Spleen (tissue), 11 donors: ENCODE measurements around the gene ZNF277. TPM values are rescaled to one million over a fixed set of nuclear protein-coding genes. Genes with fewer than 3 reads are reported as not detected.
A peak's percentile ranks its signal among the peaks of the same experiment; 100 is the strongest.

Experiments
- DNase-seq: peaks from one replicate; pipeline ENCODE4 v3.0.0-alpha.2; 2020
- H3K27ac ChIP-seq, 8 donors: fragments of 200-600 bp; sonication (generic) in 7 of 8; 1 replicate in 4 of 8; 2 replicates in 4 of 8; pipeline versions ENCODE4 v1.5.0 to v1.8.0; 2016 to 2021; ENCODE audit warnings: inconsistent platforms in 4 of 8, mild to moderate bottlenecking in 4 of 8, moderate library complexity in 1 of 8
- H3K27me3 ChIP-seq, 7 donors: fragments of 200-600 bp; sonication (generic) in 6 of 7; replicated peaks in 1 of 7; 1 replicate in 4 of 7; 2 replicates in 3 of 7; pipeline versions ENCODE4 v1.5.0 to v1.8.0; 2016 to 2021; ENCODE audit warnings: inconsistent platforms in 3 of 7, mild to moderate bottlenecking in 1 of 7
- H3K36me3 ChIP-seq, 6 donors: fragments of 200-600 bp; sonication (generic) in 5 of 6; 1 replicate in 4 of 6; 2 replicates in 2 of 6; pipeline versions ENCODE4 v1.5.0 to v1.8.0; 2016 to 2021; ENCODE audit warnings: inconsistent platforms in 2 of 6
- H3K4me1 ChIP-seq, 6 donors: fragments of 200-600 bp; sonication (generic) in 5 of 6; 1 replicate in 3 of 6; 2 replicates in 3 of 6; pipeline versions ENCODE4 v1.5.0 to v1.8.0; 2016 to 2021; ENCODE audit warnings: inconsistent platforms in 3 of 6
- H3K4me3 ChIP-seq, 8 donors: fragments of 200-600 bp; sonication (generic) in 7 of 8; 1 replicate in 4 of 8; 2 replicates in 4 of 8; pipeline versions ENCODE4 v1.5.0 to v1.8.0; 2016 to 2021; ENCODE audit warnings: inconsistent platforms in 4 of 8, mild to moderate bottlenecking in 4 of 8, moderate library complexity in 2 of 8
- H3K9me3 ChIP-seq, 8 donors: fragments of 200-600 bp; sonication (generic) in 7 of 8; 1 replicate in 4 of 8; 2 replicates in 4 of 8; pipeline versions ENCODE4 v1.5.0 to v1.8.0; 2016 to 2021; ENCODE audit warnings: inconsistent platforms in 4 of 8
- POLR2A ChIP-seq, 3 donors: fragments of 450-650 bp; IDR thresholded peaks; one replicate each; pipeline ENCODE4 v1.5.1; 2017; ENCODE audit warnings: antibody characterized with exemption in 3 of 3, mild to moderate bottlenecking in 1 of 3
- POLR2AphosphoS5 ChIP-seq, 3 donors: sonication (generic); formaldehyde crosslinking; IDR thresholded peaks; one replicate each; pipeline ENCODE4 v1.5.1; 2017; ENCODE audit warnings: antibody characterized with exemption in 3 of 3
- WGBS, 5 donors: extraction: QIAGEN DNeasy Blood & Tissue Kit in 3 of 5; methylation state at CpG; one replicate each; pipeline versions ENCODE4 v1.1.5 to v1.1.7; 2013 to 2018; 5-methylcytosine and 5-hydroxymethylcytosine counted together
- intact Hi-C: fragments of 100-400 bp; cut with DNase I; formaldehyde crosslinking; loops from one replicate; pipeline ENCODE4 v1.15.0; 2023; ENCODE audit warnings: low total_unique reads
- polyA plus RNA-seq, 3 donors: library from polyadenylated mRNA; stranded (reverse); fragments of 200-250 nt; gene quantifications; one replicate each; pipeline ENCODE4 v1.2.1, GENCODE V29; 2013
- total RNA-seq, 7 donors: library from RNA; depleted of rRNA in 3 of 7; stranded (reverse); fragments of >200 nt in 3 of 7; fragmentation: NEBNext Ultra II Directional in 4 of 7; extraction: Animal tissue kit (Norgen Biotek cat#: 25700) in 4 of 7; gene quantifications; one replicate each; pipeline versions ENCODE4 v1.1.0 to v1.2.1, GENCODE V29; 2016 to 2021
- TF ChIP-seq, protein P1 (sequence below), 11 experiments: fragments of 200-600 bp in 7 of 11; fragments of 450-650 bp in 4 of 11; sonication (generic) in 4 of 11; IDR thresholded peaks in 8 of 11; conservative IDR thresholded peaks in 3 of 11; 1 replicate in 7 of 11; 2 replicates in 4 of 11; pipeline versions ENCODE4 v1.4.0 to v1.8.0; 2016 to 2021; ENCODE audit warnings: antibody characterized with exemption in 11 of 11, inconsistent platforms in 4 of 11, mild to moderate bottlenecking in 1 of 11
- donor health status: healthy with polysubstance abuse.
- donor health status: DM: no; HTN: no; CAD: no; lungs with moderate emphysema.
- donor health status: DM: no; HTN: no; CAD: no.
- donor health status: Bipolar disorder and iron deficiency.
- donor health status: healthy.
- donor health status: DM: no; HTN: no; CAD: no.
- donor health status: DM: yes; HTN: yes; CAD: no.

ZNF277 gene
- total and polyA plus RNA-seq, 10 donors = 14.5 to 36.1 (median 19.6) TPM

DNA sequence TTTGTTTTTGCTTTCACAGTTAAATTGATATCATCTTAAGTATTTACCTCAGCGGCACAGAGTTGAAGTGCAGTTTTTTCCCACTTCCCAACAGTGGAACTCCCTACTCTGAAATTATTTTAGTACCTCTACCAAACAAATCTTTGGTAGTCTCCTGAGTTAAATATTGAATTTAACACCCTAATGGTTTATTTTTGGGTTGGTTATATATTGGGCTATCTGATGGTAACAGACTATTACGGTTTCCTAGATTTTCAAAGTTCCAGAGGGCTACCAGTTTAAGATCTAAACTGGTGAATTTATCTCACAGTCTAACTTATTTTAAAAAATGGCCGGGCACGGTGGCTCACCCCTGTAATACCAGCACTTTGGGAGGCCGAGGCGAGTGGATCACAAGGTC is 1.3 kb downstream of the ZNF277 start:
- Histone ChIP-seq H3K4me3 (peak overlapping the region in 4 of 8 donors; percentile 86 to 94 (median 90)), H3K36me3 (no peaks in the 10 kb centered on the region), H3K9me3 (no peaks in the 10 kb centered on the region), H3K27me3 (peaks cover 0 to 28% (median 5%) of the 10 kb centered on the region in 7 donors), H3K27ac (no peak overlapping the region), H3K4me1 (peaks cover 13 to 68% (median 36%) of the 10 kb centered on the region in 6 donors)
- TF ChIP-seq POLR2AphosphoS5 (IDR thresholded peaks at IDR 0.05) = no peak
- no peak for TF ChIP-seq POLR2A (IDR thresholded peaks at IDR 0.05)
- TF ChIP-seq, protein P1, sequence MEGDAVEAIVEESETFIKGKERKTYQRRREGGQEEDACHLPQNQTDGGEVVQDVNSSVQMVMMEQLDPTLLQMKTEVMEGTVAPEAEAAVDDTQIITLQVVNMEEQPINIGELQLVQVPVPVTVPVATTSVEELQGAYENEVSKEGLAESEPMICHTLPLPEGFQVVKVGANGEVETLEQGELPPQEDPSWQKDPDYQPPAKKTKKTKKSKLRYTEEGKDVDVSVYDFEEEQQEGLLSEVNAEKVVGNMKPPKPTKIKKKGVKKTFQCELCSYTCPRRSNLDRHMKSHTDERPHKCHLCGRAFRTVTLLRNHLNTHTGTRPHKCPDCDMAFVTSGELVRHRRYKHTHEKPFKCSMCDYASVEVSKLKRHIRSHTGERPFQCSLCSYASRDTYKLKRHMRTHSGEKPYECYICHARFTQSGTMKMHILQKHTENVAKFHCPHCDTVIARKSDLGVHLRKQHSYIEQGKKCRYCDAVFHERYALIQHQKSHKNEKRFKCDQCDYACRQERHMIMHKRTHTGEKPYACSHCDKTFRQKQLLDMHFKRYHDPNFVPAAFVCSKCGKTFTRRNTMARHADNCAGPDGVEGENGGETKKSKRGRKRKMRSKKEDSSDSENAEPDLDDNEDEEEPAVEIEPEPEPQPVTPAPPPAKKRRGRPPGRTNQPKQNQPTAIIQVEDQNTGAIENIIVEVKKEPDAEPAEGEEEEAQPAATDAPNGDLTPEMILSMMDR (IDR thresholded peaks at IDR 0.05 in 8 of 11, conservative IDR thresholded peaks at IDR 0.05 in 3 of 11) = no peak
- WGBS, 5 donors = 93 to 97% (median 95%) methylated on average over 6 of the region's 6 CpGs
- no peak for DNase-seq
- intact Hi-C loops = no loop called here

DNA sequence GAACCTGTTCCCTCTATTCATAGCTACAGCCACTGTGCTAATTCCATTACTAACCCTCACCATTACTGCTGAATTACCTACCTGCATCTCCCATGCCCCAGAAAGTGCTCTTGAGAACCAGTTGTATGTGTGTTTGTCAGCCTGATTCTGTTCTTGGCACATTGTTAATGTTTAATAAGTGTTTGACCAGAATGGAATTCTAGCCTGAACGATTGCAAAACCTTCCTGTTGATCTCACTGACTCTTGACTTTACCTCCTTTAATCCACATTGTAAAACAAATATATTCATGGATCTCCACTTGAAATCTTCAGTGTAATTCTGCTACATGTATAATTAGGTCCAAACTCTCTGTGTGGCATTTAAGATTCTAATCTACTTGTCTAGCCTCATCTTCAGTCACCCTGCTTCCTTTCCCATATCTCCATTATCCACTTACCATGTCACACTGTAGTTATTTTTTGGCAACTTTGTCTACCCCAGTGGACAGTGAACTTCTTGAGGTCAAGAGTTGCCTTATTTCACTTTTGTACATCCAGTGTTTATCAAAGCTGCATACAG is 4.9 kb downstream of the ZNF277 start:
- H3K36me3 ChIP-seq = no peaks in the 10 kb centered on the region
- TF ChIP-seq, protein P1 (IDR thresholded peaks at IDR 0.05 in 8 of 11, conservative IDR thresholded peaks at IDR 0.05 in 3 of 11) = no peak
- TF ChIP-seq POLR2A (IDR thresholded peaks at IDR 0.05) (no peak), POLR2AphosphoS5 (IDR thresholded peaks at IDR 0.05) (no peak)
- H3K27ac ChIP-seq = no peak overlapping the region
- H3K4me3 ChIP-seq = no peak overlapping the region
- no peak for DNase-seq
- no peaks in the 10 kb centered on the region for H3K9me3 ChIP-seq
- WGBS, 5 donors = 58 to 86% (median 76%) methylated on average over 1 of the region's 1 CpG
- H3K4me1 ChIP-seq = peaks cover 10 to 49% (median 14%) of the 10 kb centered on the region in 6 donors
- H3K27me3 ChIP-seq = no peaks in the 10 kb centered on the region
- intact Hi-C loops = no loop called here

DNA sequence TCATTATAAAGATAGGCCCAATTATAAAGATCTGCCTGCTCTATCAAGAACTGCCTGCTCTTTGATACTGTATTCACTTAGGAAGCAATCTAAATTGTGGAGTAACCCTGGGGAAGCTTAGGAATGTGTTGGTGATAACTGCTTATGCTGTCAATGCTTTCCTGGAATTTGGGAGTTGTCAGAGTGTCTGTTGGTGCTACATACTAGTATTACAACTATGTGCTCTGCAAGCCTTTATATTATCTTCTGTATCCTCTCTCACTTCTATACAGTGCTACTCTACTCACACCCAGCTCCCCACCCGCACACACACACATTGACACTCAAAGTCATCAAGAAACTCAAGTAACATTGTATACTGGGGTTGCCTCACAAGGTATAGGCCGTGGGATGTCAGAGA is 6.1 kb downstream of the ZNF277 start:
- H3K4me3 ChIP-seq = no peak overlapping the region
- DNase-seq = no peak
- intact Hi-C loops = no loop called here
- H3K36me3 ChIP-seq = no peaks in the 10 kb centered on the region
- H3K27me3 ChIP-seq = no peaks in the 10 kb centered on the region
- H3K9me3 ChIP-seq = no peaks in the 10 kb centered on the region
- H3K27ac ChIP-seq = no peak overlapping the region
- 95 to 98% (median 96%) methylated on average over 2 of the region's 2 CpGs for WGBS, 5 donors
- H3K4me1 ChIP-seq = peaks cover 4 to 42% (median 8%) of the 10 kb centered on the region in 6 donors
- TF ChIP-seq POLR2AphosphoS5 (IDR thresholded peaks at IDR 0.05) (no peak), POLR2A (IDR thresholded peaks at IDR 0.05) (no peak)
- TF ChIP-seq, protein P1 (IDR thresholded peaks at IDR 0.05 in 8 of 11, conservative IDR thresholded peaks at IDR 0.05 in 3 of 11) = no peak

DNA sequence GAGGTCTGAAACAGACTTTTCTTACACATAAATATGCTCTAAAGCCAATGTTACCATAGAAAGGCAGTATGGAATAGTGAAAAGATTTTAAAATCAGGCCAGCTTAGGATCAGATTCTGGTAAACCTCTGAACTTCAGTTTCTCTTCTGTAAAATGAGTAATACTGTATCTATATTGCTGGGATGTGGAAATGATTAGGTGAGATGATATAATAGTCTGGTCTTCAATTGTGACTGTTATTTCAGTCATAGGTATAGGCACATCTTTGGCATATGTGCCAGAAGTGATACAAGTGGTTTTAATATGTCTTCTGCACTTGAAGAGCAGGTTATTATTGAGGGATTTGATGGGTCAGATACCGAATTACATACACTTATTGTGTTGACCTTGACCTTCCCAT is 7.2 kb downstream of the ZNF277 start:
- Histone ChIP-seq H3K9me3 (no peaks in the 10 kb centered on the region), H3K27me3 (no peaks in the 10 kb centered on the region), H3K4me1 (peaks cover 0 to 34% (median 2%) of the 10 kb centered on the region in 6 donors), H3K36me3 (no peaks in the 10 kb centered on the region), H3K4me3 (no peak overlapping the region), H3K27ac (no peak overlapping the region)
- 71 to 83% (median 79%) methylated on average over 1 of the region's 1 CpG for WGBS, 5 donors
- TF ChIP-seq POLR2AphosphoS5 (IDR thresholded peaks at IDR 0.05) (no peak), POLR2A (IDR thresholded peaks at IDR 0.05) (no peak)
- TF ChIP-seq, protein P1 (IDR thresholded peaks at IDR 0.05 in 8 of 11, conservative IDR thresholded peaks at IDR 0.05 in 3 of 11) = no peak
- intact Hi-C loops = no loop called here
- no peak for DNase-seq
